MM.1S (cell line): ENCODE measurements around the gene CCDC148.

Experiments used
- CTCF ChIP-seq: fragments of 300-600 bp; sonication (generic); IDR thresholded peaks from 2 replicates; pipeline ENCODE4 v1.5.1; 2016; ENCODE audit warnings: antibody characterized with exemption, low read length, mixed read lengths
- EZH2phosphoT487 ChIP-seq: fragments of 300-600 bp; sonication (generic); IDR thresholded peaks from 2 replicates; pipeline ENCODE4 v1.6.1; 2018; ENCODE audit warnings: antibody characterized with exemption, low read length

- TF ChIP-seq CTCF (no peak), EZH2phosphoT487 (no peak)
These were observed 322.5 kb downstream of the CCDC148 start for GRCh38 chr2:158134055-158134454.
